OCI-LY3 (cell line): Measurements from ENCODE around the gene ZFAND2A.
"Not testable (repeated sequence)": the region's sequence is repeated elsewhere in the genome, so short reads cannot be mapped to it uniquely, and the experiment has no call there.

ENCODE experiments used
- EZH2phosphoT487 ChIP-seq: fragments of 200-600 bp; shearing (Covaris generic); IDR thresholded peaks from 2 replicates; pipeline ENCODE4 v1.6.1; 2018; ENCODE audit warnings: antibody characterized with exemption, mixed run types, low read depth
- TF ChIP-seq, protein P1 (sequence below): fragments of 200-600, 300-600 bp; sonication (generic); IDR thresholded peaks from 2 replicates; pipeline ENCODE4 v1.5.1; 2014; ENCODE audit warnings: antibody characterized with exemption, low read length, low read depth

DNA sequence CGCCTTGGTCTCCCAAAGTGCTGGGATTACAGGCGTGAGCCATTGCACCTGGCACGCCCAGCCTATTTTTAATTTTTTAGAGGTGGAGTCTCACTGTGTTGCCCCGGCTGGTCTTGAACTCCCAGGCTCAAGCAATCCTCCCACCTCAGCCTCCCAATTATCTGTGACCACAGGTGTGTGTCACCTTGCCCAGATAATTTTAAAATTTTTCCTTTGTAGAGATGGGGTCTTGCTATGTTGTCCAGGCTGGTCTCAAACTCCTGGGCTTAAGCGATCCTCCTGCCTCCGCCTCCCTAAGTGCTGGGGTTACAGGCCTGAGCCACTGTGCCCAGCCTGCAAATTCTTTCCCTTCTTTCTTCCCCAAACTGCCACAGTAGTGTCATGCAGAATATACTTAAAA lies 42.9 kb upstream of the ZFAND2A start:
- TF ChIP-seq, protein P1, sequence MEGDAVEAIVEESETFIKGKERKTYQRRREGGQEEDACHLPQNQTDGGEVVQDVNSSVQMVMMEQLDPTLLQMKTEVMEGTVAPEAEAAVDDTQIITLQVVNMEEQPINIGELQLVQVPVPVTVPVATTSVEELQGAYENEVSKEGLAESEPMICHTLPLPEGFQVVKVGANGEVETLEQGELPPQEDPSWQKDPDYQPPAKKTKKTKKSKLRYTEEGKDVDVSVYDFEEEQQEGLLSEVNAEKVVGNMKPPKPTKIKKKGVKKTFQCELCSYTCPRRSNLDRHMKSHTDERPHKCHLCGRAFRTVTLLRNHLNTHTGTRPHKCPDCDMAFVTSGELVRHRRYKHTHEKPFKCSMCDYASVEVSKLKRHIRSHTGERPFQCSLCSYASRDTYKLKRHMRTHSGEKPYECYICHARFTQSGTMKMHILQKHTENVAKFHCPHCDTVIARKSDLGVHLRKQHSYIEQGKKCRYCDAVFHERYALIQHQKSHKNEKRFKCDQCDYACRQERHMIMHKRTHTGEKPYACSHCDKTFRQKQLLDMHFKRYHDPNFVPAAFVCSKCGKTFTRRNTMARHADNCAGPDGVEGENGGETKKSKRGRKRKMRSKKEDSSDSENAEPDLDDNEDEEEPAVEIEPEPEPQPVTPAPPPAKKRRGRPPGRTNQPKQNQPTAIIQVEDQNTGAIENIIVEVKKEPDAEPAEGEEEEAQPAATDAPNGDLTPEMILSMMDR, result not testable (repeated sequence)
- TF ChIP-seq EZH2phosphoT487, result not testable (repeated sequence)
